UCSD-AML1 (cell line): ENCODE measurements around the gene TBC1D20.
A peak's percentile ranks its signal among the peaks of the same experiment; 100 is the strongest.

Experiments
- DNase-seq: peaks from one replicate; lab custom pipeline; 2025; ENCODE audit not compliant: unreplicated experiment; lab: John Stamatoyannopoulos, UW

Gene TBC1D20

DNA sequence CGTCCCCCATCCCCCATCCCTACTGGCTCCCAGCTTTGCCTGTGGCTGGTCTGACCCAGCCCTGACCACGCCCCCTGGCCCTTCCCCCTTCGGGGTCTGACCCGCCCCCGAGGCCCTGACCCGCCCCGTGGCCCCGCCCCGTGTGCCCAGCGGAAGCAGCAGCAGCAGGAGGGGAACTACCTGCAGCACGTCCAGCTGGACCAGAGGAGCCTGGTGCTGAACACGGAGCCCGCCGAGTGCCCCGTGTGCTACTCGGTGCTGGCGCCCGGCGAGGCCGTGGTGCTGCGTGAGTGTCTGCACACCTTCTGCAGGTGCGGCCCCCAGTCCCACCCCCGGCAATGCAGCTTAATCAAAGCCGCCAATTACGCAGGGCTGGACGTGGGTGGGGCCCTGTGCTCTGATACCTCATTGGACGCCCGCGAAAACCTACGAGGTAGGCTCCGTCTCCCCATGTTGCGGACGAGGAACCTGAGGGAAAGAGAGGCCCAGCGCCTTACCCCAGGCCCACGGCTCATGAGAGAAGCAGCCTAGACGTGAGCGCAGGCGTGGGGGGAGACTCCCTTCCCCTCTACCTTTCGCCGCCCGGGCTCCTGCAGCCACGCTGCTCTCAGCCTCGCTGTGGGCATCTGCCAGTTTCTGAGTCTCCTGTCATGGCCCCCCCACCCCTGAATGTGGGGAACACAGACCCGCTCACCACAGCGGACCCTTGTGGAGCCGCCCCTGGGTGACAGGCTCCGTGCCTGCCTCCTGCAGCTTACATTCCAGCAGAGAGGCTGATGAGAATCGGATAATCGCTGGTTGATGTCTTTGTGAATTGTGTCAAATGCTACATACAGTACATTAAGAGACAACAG, 41.4 kb downstream of the TBC1D20 start:
- no peak for DNase-seq

DNA sequence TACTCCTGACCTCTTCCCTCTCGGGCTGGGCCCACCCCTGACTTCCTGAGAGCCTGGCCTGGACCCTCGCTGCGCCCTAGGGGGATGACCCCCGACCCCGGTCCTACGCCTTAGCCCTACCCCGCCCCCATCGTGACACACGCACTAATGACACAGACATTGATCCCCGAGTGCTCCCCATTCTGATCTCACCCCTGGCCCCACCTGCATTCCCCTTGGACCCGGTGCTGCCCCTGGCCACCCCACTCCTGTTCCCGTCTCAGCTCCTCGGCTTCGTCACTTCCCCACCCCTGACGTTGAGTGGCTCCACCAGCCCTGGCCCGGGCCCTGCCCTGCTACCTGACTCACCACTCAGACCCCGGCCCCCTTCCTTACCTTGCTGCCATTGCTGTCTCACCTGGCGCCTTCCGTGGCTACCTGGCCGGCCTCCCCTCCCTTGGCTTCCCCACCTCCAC, 42.1 kb downstream of the TBC1D20 start:
- no peak for DNase-seq

DNA sequence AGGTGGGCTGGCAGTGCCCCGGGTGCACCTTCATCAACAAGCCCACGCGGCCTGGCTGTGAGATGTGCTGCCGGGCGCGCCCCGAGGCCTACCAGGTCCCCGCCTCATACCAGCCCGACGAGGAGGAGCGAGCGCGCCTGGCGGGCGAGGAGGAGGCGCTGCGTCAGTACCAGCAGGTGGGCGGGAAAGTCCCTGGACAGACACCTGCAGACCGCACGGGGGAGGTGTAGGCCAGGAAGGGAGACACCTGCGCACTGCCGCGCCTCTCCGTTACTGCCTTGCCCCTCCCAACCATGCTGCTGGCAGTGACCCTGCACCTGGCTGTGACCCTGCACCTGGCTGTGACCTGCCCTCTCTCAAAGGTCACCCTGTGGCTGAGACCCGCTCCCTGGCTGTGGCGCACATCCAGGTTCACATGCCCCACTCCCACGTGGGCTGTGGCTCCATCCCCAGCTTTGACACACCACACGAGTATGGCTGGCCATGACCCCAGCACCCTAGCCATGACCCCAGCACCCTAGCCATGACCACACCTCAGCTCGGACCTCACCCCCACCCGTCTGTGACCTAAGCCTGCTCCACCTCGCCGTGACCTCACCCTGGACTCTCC, 42.7 kb downstream of the TBC1D20 start:
- DNase-seq = no peak

DNA sequence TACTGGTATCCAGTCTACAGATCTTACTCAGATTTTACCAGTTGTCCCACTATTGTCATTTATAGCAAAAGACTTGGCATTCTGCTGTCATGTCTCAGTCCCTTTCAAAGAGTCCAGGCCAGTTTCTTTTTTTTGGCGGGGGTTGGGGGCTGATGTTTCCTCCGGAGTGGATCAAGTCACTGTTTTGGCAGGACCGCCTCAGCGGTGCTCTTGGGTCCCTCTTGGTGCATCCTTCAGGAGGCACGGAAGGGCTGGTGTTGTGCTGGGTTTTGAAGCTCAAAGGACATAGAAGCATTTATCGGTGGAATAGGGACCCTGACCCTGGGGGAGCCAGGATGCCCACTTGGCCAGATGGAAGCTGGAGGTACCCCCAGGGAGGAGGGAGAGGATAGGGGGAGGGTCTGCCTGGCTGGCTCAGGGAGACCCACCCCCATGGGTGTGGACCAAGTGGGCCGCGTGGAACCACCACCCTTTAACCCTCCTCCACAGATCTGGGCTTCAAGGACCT, 43.4 kb downstream of the TBC1D20 start:
- DNase-seq = no peak

DNA sequence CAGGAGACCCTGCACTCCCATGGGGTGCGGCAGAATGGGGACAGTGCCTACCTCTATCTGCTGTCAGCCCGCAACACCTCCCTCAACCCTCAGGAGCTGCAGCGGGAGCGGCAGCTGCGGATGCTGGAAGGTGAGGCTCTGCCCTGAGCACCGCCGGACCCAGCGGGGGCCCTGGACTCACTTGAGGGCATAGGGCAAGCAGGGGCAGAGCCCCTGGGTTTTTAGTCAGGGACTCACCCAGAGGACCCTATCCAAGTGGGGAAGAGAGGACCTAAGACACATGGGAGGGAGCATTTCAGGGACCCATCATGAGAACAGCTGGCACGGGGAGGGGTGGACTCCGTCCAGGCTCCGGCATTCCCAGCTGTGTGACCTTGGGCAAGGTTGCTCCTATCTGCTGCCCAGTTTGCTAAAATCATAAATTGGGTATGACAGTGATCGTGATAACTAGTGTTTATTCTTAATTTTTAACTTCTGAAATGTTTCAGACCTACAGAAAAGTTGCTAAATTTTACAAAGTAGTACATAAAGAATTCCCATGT, 44.5 kb downstream of the TBC1D20 start:
- no peak for DNase-seq

DNA sequence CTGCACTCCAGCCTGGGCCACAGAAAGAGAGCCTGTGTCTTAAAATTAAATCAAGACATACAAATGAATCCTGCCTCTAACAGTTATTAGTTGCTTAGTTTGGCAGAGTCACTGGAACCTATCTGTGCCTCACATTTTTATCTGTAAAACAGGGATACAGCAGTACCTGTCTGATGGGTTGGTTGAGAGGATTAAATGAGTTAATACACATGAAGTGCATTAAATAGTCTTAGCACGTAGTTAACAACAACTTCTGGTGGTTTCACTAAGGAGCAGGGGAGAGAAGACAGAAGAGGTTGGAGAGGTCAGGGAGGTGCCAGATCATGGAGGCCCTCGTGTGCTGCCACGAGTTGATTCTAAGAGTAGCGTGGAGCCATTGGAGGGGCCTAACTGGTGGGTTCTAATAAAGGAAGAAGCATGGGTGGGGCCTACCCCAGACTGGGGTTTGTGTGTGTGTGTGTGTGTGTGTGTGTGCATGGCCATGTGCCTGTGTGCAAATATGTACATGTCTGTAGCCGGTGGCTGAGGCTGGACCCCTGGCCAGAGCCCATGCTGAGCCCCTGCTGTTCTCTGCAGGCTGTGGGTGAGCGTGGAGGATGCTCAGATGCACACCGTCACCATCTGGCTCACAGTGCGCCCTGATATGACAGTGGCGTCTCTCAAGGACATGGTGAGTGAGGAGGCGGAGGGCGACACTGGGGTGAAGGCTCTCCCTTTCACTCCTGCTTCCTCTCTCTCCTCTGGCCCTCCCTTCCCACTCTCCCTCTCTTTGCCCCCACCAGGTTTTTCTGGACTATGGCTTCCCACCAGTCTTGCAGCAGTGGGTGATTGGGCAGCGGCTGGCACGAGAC, 45.2 kb downstream of the TBC1D20 start:
- no peak for DNase-seq

DNA sequence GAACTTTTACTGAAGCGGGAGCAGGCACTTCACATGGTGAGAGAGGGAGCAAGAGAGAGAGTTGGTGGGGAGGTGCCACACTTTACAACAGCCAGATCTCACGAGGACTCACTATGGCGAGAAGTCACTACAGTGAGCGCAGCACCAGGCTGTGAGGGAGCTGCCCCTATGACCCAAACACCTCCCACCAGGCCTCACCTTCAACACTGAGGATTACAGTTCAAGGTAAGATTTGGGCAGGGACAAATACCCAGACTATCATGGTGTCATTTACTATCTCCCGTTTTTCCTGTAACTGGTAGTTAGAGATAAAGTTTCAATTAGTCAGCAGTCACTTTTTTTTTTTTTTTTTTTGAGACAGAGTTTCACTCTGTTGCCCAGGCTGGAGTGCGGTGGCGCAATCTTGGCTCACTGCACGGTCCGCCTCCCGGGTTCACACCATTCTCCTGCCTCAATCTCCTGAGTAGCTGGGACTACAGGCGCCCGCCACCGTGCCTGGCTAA, 46.5 kb downstream of the TBC1D20 start:
- DNase-seq = no peak

DNA sequence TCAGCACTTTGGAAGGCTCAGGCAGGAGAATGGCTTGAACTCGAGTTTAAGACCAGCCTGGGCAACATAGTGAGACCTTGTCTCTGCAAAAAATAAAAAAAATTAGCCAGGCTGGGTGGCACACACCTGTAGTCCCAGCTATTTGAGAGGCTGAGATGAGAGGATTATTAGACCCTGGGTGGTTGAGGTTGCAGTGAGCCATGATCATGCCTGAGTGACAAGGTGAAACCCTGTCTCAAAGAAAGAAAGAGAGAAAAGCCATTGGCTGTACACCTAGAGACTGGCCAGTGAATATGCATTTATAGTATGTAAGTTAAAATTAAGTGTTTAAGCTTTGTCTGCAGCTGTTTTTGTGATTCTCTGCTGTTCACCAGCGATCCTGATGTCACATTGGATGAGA, 48.2 kb downstream of the TBC1D20 start:
- DNase-seq = no peak

DNA sequence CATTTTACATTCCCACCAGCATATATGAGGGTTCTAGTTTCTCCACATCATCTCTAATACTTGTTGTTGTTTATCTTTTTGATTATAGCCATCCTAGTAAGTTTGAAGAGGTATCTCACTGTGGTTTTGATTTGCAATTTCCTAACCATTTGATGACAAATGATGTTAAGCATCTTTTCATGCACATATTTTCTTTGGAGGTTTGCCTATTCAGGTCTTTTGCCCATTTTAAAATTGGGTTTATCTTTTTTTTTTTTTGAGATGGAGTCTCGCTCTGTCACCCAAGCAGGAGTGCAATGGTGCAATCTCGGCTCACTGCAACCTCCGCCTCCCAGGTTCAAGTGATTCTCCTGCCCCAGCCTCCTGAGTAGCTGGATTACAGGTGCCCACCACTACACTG, 50.3 kb downstream of the TBC1D20 start:
- no peak for DNase-seq

DNA sequence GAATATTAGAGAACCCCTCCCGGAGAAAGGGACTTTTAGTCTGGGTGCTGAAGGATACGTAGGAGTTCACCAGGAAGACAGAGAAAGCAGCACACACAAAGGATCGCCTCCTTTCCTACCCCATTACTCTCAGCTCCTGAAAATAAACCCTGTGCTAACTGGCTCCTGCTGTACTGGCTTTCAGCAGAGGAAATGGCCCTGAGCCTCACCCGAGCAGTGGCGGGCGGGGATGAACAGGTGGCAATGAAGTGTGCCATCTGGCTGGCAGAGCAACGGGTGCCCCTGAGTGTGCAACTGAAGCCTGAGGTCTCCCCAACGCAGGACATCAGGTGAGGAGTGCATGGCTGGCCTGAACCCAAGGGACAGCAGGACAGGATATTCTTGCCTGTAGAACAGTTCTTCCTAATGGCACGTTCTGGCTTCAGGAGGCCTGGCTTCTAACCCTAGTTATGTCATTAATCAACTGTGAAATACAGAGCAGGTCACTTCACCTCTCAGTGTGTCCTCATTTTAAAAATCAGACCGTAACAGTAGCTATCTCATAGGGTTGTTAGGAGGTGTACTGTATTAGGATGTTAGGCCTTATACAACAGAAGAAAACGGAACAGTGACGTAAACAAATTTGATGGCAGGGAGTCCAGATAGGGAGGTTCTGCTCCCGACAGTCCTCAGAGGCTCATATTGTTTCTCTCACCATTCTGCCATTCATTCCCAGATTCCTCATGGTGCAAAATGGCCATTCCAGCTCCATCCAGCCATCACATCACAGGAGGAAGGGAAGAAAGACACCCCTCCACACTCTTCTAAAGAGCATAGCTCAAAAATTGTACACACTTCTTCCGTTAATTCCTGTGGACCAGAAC, 52.4 kb downstream of the TBC1D20 start:
- no peak for DNase-seq

DNA sequence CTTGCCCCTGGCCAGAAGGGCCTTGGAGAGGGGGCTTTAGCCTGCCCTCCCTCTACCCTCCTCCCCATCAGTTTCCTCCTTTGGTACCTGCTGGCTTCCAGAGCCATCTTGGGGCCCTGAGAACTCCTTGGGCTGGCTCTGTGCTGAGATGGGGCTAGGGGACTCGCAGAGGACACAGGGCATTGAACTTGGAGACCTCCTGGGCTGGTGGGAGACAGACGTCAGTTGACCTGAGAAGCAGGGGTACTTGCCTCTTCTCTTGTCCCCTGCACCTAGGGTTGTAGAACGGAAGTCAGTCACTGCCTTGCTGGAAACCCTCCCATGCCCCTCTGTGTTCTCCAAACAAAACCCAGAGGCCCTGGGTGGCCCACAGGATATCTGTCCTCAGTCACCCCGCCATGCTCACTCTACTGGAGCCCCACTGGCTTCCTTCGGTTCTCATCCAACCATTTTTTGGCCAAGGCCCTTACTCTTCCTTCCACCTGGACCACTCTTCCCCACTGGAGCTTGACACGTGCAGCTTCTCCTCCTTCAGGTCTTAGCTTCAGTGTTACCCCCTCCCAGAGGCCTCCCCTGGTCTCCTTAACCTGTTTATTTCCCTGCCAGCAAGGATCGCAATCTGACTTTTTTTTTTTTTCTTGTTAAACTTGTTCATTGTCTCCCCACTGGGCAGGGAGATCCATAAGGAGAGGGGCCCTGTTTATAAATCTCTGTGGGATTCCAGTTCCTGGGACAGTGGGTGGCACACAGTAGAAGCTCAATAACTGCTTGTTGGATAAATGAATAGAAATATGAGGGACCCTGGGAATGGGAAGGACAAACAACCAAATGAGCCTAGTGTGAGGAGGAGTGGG, 53.3 kb downstream of the TBC1D20 start:
- DNase-seq = peak; percentile 59

DNA sequence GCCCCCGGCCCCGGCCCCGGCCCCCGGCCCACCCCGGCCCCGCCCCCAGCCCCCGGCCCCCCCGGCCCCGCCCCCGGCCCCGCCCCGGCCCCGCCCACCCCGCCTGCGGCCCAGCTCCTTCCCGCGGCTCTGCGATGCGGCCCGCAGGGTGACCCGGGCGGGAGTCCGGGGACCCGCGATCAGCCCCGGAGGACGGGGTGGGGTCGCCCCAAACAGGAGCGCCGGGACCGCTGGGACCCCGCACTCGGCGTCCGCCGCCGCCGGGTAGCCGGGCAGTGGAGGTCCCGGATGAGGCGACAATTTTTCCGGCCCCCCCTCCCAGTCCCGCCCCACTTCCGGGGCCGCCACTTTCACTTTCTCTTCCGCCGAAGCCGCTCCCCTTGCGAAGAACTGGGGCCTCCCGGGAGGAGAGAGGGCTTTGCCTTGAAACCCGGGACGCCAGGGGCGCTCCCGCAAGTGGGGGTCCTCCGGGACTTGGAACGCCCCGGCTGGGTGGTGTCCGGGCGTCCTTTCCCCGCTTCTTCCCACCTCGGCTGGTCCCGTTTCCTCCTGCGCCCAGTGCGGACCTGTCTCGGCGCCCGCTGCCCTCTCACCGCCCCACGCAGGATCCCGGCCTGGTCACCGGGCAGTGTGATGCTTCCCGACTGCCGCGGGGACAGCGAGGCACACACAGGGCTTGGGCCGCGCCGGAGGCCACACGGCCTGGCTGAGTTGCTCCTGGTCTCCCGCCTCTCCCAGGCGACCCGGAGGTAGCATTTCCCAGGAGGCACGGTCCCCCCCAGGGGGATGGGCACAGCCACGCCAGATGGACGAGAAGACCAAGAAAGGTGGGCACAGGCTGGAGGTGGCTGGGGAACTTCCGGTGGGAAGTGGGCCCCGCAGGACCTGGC, 54.1 kb downstream of the TBC1D20 start, which contains the start of gene RBCK1:
TSS of gene RBCK1 (plus strand) at position 347 of the 890 bp plus-strand sequence. CDS start at position 806, 459 bp downstream.
- peak; percentile 85 for DNase-seq

DNA sequence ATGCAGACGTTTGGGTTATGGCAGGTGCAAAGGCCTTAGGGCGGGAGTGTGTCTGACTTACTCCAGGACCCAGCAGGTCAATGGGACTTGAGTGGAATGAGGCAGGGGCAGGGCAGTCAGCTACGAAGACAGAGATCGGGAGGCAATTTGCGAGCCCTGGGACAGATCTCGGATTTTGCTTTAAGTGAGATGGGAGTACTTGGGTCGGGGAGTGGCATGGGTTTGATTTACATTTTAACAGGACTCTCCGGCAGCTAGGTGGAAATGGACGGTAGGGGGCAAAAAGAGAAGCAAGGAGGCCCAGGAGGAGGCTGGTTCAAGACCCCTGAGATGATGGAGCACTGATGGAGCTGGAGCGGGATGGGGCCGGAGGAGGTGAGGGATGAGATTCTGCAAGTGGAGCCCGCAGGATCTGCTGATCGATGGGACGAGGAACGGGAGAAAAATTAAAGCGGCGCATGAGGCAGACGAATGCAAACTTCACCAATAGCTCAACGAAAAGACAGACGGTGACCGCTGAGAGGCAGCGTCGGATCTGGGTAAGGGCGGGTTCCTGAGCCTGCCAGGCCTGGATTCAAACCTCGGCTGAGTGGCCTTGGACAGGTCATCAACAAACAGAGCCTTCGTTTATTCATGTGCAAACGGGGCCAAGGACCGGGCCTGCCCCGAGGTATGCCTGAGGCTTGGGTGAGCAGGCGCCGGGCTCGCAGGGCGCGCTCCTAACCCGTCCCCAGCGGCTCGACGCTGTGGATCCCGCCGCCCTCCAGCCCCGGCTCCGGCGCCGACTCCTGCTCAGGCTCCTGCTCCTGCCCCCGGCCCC, 55.0 kb downstream of the TBC1D20 start:
- peak; percentile 78 for DNase-seq

DNA sequence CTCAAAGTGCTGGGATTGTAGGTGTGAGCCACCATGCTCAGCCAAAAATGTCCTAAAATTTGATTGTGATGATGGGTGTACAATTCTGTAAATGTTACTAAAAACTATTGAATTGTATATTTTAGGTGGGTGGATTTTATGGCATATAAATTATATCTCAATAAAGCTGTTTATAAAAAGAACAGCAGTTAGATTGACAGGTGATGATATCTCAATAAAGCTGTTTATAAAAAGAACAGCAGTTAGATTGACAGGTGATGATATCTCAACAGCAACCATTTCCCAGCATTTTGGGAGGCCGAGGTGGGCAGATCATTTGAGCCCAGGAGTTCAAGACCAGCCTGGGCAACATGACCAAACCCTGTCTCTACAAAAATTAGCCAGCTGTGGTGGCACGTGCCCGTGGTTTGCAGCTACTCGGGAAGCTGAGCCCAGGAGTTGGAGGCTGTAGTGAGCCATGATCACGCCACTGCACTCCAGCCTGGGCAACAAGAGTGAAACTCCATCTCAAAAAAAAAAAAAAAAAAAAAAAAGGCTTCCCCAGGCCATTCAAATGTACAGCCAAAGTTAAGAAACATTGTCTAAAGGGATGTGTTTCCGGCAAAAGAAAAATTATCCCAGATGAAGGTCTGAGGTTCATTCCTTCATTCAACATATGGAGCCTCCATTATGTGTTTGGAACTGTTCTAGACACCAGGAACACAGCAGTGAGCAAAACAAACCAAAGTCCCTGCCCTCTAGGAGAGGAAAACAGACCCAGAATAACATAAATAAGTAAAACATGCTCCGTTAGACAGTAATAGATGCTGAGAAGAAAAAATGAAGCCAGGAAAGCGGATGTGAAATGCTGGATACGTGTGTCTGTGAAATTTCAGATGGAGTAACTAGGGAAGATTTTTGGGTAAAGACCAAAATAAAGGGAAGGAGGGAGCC, 55.9 kb downstream of the TBC1D20 start:
- no peak for DNase-seq

DNA sequence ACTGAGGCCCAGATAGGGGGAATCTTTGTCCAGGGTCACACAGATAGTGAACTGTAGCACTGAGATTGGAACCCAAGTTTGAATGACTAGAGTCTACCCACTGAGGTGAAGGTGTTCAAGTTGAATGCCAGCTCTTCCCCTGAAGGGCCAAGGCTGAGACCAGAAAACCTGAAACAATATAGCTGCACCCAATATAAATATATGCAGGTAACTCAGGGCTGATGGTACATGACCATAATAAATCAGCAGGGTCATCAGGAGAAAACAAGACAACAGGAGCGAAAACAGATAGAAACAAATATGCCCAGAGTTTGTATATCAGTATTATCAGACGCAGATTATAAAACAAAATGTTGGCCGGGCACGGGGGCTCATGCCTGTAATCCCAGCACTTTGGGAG, 58.2 kb downstream of the TBC1D20 start:
- no peak for DNase-seq

DNA sequence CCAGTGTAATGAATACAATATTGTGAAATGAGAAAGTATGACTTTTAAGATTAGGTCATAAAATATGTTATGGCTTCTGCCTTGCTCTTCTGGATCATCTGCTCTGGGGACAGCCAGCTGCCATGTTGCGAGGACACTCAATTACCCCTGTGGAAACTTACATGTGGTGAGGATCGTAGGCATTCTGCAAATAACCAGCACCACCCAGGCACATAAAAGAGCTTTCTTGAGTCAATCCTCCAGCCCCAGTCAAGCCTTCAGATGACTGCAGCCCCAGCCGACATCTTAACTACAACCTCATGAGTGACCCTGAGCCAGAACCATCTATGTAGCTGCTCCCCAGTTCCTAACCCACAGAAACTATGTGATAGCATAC, 58.8 kb downstream of the TBC1D20 start:
- no peak for DNase-seq
